Measurements from ENCODE around the gene OCA2.

The OCA2 gene

GRCh38 chr15:28018291-28019044 lies 80.6 kb downstream of the OCA2 start:
- Histone ChIP-seq H3K4me3 (ENCODE audit: low read length) (no peak overlapping the region), H3K9me3 (ENCODE audit: insufficient read depth, low read length) (no peaks in the 10 kb centered on the region), H3K27ac (ENCODE audit: low read length) (no peak overlapping the region), H3K79me2 (ENCODE audit: low read length) (no peaks in the 10 kb centered on the region), H3K4me2 (ENCODE audit: low read length) (no peak overlapping the region), H2AFZ (ENCODE audit: low read depth, low read length) (no peak overlapping the region), H3K9ac (ENCODE audit: low read length) (no peak overlapping the region), H3K4me1 (ENCODE audit: low read length) (no peaks in the 10 kb centered on the region), H3K36me3 (replicated peaks; ENCODE audit: low read depth, low read length) (no peaks in the 10 kb centered on the region), H3K27me3 (ENCODE audit: low read depth, low read length) (no peaks in the 10 kb centered on the region), H4K20me1 (ENCODE audit: insufficient read depth, low read length) (no peaks in the 10 kb centered on the region)
- TF ChIP-seq EZH2phosphoT487 (IDR thresholded peaks at IDR 0.05; ENCODE audit: low read depth) (no peak), CTCF (IDR thresholded peaks at IDR 0.05; ENCODE audit: low read depth, low read length) (no peak)

DNA sequence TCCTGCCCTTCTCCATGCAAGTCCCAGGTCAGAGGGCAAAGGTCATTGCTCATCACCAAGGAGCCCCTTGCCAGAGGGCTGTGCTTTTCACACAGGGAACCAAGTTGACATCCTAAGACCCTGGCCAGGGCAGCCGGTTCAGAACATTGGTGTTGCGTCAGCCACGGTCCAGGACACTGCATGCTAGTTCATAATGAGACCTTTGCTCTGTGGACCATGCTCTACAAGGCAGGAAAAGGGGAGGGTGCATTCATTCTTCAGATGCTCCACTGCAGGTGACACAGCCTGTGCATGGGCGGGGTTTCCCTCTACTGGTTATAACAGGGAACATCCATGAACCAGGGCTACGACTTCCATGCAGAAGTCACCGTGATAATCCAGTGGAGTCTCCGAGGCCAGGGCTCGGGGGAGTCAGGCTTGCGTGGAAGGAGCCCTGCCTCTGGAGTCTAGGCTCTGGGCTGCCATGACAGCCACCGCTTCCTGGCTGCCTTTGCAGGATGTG lies 81.6 kb downstream of the OCA2 start:
- no peak overlapping the region for H2AFZ ChIP-seq (ENCODE audit: low read depth, low read length)
- H4K20me1 ChIP-seq (ENCODE audit: insufficient read depth, low read length) = no peaks in the 10 kb centered on the region
- H3K4me3 ChIP-seq (ENCODE audit: low read length) = no peak overlapping the region
- no peak overlapping the region for H3K4me2 ChIP-seq (ENCODE audit: low read length)
- TF ChIP-seq EZH2phosphoT487 (IDR thresholded peaks at IDR 0.05; ENCODE audit: low read depth) (no peak), CTCF (IDR thresholded peaks at IDR 0.05; ENCODE audit: low read depth, low read length) (no peak)
- H3K36me3 ChIP-seq (replicated peaks; ENCODE audit: low read depth, low read length) = no peaks in the 10 kb centered on the region
- no peaks in the 10 kb centered on the region for H3K79me2 ChIP-seq (ENCODE audit: low read length)
- no peaks in the 10 kb centered on the region for H3K9me3 ChIP-seq (ENCODE audit: insufficient read depth, low read length)
- no peaks in the 10 kb centered on the region for H3K4me1 ChIP-seq (ENCODE audit: low read length)
- no peak overlapping the region for H3K27ac ChIP-seq (ENCODE audit: low read length)
- H3K9ac ChIP-seq (ENCODE audit: low read length) = no peak overlapping the region
- no peaks in the 10 kb centered on the region for H3K27me3 ChIP-seq (ENCODE audit: low read depth, low read length)

DNA sequence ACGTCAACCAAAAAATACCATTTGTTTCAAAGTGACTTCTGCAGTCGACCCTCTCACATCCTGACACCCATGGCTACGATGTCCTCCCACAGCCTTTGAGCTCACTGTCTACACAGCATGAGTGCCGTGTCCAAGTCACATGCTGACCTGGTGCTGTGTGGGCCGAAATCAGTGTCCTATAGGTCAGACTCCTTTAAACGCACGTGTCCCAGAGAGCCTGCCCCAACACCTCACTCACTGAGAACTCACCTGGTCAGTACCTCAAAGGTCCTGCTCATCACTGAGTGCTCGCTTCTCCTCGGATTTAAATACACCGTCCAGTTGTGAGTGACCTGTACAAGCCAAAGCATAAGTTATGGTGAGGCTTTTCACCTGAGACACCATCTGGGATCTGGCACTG lies 83.3 kb downstream of the OCA2 start:
- Histone ChIP-seq H3K4me3 (ENCODE audit: low read length) (no peak overlapping the region), H2AFZ (ENCODE audit: low read depth, low read length) (no peak overlapping the region), H3K27ac (ENCODE audit: low read length) (no peak overlapping the region), H3K27me3 (ENCODE audit: low read depth, low read length) (no peaks in the 10 kb centered on the region), H3K79me2 (ENCODE audit: low read length) (no peaks in the 10 kb centered on the region), H3K4me1 (ENCODE audit: low read length) (no peaks in the 10 kb centered on the region), H3K36me3 (replicated peaks; ENCODE audit: low read depth, low read length) (no peaks in the 10 kb centered on the region), H3K4me2 (ENCODE audit: low read length) (no peak overlapping the region), H4K20me1 (ENCODE audit: insufficient read depth, low read length) (no peaks in the 10 kb centered on the region), H3K9me3 (ENCODE audit: insufficient read depth, low read length) (no peaks in the 10 kb centered on the region), H3K9ac (ENCODE audit: low read length) (no peak overlapping the region)
- no peak for TF ChIP-seq EZH2phosphoT487 (IDR thresholded peaks at IDR 0.05; ENCODE audit: low read depth)
- TF ChIP-seq CTCF (IDR thresholded peaks at IDR 0.05; ENCODE audit: low read depth, low read length) = no peak

DNA sequence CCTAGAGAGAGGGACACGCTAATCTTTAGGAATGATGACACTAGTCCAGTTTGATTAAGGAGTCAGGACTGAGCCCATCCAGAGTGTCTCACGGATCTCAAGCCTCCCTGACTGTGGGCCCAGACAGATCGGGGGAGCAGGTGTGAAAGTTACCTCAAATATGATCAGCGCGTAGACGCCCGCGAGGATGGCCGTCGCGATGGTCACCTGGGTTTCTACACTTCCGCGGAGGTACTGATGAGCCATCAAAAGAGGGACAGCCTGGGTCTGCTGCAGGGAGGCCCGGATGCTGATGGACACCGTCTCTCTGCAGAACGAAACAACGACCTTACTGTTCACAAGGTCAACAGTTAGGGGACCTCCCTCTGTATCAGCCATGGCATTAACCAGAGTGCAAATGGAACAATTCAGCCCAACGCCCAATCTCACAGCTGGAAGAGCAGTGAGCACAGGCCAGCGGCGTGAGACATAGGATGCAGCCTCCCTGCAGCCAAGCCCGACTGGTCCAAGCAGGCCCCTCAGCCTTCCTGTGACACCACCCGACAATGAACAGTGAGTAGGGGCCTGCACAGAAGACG lies 84.4 kb downstream of the OCA2 start:
- no peak overlapping the region for H3K4me2 ChIP-seq (ENCODE audit: low read length)
- H3K4me3 ChIP-seq (ENCODE audit: low read length) = no peak overlapping the region
- H4K20me1 ChIP-seq (ENCODE audit: insufficient read depth, low read length) = no peaks in the 10 kb centered on the region
- H3K79me2 ChIP-seq (ENCODE audit: low read length) = no peaks in the 10 kb centered on the region
- H3K9me3 ChIP-seq (ENCODE audit: insufficient read depth, low read length) = no peaks in the 10 kb centered on the region
- H3K27ac ChIP-seq (ENCODE audit: low read length) = no peak overlapping the region
- TF ChIP-seq EZH2phosphoT487 (IDR thresholded peaks at IDR 0.05; ENCODE audit: low read depth) (no peak), CTCF (IDR thresholded peaks at IDR 0.05; ENCODE audit: low read depth, low read length) (no peak)
- no peak overlapping the region for H2AFZ ChIP-seq (ENCODE audit: low read depth, low read length)
- H3K4me1 ChIP-seq (ENCODE audit: low read length) = no peaks in the 10 kb centered on the region
- no peaks in the 10 kb centered on the region for H3K36me3 ChIP-seq (replicated peaks; ENCODE audit: low read depth, low read length)
- H3K9ac ChIP-seq (ENCODE audit: low read length) = no peak overlapping the region
- no peaks in the 10 kb centered on the region for H3K27me3 ChIP-seq (ENCODE audit: low read depth, low read length)
